Dermis microvascular lymphatic vessel endothelial cell (primary cell): Measurements from ENCODE around the gene SPDYA. TPM values are rescaled to one million over a fixed set of nuclear protein-coding genes. Genes with fewer than 3 reads are reported as not detected.

ENCODE experiments used
- DNase-seq, 2 donors: peaks; one replicate each; pipeline versions ENCODE4 v3.0.0 to v3.0.0-alpha.2; 2010; ENCODE audit warnings: low read depth in 2 of 2
- total RNA-seq: library from RNA; depleted of rRNA; stranded (reverse); fragments of >200 nt; gene quantifications from 2 replicates; pipeline ENCODE4 v1.2.1, GENCODE V29; 2014

The SPDYA gene
- total RNA-seq, 1 donor from 2014 or later, result 0.26 TPM

DNA sequence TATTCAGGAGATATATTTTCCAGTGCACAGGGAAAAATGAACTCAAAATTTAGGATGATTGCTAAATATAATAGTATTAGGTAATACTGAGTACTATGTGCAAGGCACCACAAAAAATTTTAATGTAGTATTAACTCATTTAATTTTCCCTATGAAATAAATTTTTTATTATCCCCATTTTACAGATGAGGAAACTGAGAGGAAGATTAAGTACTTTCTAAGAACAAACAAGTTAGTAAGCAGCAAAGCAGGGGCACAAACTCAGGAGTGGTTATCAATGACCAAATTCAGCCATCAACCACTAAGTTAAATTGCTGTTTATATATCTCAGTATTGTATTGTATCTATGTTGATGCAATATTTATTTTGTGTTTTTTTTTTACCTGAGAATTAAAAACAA lies 14.2 kb downstream of the SPDYA start:
- DNase-seq, result no peak

DNA sequence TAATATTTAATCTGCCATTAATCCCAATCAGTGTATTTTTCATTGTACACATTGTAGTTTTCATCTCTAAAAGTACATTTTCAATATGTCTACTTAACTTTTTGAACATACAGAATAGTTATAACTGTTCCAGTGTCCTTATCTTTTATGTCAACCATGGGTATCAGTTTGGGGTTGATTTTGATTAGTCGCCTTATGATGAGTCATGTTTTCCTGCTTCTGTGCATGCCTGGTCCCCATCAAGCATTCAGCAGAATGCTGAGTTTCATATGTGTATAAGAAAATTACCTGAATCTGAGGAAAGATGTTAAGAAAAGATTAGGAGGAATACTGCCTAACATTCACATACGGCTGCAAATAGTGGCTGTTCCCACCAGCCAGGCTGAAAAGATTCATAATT lies 17.7 kb downstream of the SPDYA start:
- DNase-seq, result peak in 1 of 2 donors; percentile 10

DNA sequence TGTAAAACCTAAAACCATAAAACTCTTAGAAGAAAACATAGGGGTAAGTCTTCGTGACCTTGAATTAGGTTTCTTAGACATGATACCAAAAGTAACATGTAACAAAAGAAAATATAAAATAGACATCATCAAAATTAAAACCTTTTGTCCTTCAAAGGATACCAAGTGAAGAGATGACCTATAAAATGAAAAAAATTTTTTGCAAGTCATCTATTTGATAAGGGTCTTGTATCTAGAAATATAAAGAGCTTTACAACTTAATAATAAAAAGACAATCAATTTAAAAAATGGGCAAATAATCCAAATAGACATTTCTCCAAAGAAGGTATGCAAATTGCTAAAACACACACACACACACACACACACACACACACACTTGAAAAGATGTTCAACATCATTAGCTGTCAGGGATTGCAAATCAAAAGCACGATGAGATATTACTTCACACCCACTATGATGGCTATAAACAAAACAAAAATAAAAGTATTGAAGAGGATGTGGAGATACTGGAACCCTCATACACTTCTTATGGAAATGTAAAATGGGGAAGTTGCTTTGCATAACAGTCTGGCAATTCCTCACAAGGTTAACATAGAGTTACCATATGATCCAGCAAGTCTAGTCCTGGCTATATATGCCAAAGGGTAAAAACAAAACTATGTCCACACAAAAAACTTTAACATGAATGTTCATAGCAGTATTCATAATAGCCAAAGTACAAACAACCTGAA lies 23.3 kb downstream of the SPDYA start:
- no peak for DNase-seq

DNA sequence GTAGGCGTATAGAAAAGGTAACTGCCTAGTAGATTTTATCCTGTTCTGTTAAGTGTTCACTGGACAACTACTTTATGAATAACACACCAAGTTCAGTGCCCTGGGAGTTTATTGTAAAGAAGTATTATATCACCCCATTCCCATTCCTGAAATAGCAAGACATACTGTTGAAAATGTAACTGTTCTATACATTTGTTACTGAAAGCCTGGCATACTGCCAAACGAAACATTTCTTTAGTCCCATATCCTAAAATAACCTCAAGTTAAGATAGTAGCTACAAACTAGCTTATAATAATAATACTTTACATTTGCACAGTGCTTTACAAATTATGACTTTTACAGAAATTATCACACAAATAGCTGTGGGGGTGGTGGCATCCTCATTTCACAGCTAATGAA lies 25.1 kb downstream of the SPDYA start:
- DNase-seq, result no peak

DNA sequence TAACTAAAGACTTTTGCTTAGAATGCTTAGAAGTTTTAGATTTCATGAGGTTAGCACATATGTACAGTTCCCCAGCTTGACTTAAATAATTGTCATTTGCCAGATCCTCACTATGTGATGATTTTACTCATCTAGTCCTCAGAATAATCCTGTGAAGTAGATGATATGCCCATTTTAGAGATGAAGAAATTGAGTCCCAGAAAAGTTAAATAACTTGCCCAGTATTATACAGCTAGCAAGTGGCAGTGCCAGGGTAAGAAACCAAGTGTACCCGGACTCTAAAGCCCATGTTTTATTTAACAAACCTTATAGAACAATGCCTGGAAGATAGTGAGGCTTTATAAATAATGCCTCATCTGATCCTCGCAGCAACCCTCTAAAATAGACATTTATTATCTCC lies 28.3 kb downstream of the SPDYA start:
- DNase-seq, result no peak

DNA sequence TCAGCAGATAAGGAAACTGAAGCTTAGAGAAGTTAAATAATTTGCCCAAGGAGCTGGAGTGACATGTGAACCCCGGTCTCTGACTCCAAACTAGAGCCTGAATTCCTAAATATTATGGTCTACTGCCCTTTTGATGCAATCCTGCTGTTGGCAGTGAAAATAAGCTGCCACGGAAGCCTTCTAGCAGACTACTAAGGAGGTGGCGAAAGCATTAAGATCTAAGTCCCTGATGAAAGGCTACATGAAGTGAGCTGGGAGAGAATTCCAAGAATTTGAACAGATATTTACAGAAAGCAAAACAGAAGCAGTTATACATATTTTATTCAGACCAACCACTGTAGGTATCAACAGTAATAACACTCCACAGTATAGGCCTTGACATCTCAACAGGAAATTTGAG lies 31.4 kb downstream of the SPDYA start:
- no peak for DNase-seq

DNA sequence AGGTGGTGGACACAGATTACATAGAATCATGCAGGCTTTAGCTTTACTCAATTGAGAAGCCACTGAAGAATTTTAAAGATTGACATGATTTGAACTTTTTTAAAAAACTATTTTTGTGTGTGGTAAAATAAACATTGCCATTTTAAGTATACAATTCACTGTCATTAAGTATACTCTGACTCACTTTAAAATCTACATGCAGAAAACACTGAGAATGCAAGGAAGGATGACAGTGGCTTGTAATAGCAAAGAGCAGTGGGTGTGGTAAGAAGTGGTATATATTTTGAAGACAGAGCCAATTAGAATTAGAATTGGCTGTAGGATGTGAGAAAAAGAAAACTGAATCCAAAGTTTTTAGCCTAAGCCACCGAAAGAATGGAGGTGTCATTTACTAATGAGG lies 44.6 kb downstream of the SPDYA start:
- no peak for DNase-seq

DNA sequence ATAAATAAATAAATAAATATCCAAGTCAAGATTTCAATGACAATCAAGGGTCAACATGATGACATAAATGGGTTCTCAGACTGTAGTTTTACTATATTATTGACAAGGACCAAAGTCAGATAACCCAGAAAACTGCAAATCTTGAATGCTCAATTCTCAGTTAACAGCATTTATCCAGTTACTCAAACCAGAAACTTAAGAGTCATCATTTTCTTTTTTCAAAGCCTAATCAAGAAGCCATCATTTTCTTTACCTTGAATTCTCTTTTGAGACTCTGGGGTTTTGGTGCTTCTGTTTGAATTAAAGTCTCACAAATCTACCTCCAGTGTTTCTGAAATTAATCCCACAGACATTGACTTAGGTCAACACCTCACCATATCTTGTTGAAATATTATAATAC lies 45.3 kb downstream of the SPDYA start:
- DNase-seq, result no peak

DNA sequence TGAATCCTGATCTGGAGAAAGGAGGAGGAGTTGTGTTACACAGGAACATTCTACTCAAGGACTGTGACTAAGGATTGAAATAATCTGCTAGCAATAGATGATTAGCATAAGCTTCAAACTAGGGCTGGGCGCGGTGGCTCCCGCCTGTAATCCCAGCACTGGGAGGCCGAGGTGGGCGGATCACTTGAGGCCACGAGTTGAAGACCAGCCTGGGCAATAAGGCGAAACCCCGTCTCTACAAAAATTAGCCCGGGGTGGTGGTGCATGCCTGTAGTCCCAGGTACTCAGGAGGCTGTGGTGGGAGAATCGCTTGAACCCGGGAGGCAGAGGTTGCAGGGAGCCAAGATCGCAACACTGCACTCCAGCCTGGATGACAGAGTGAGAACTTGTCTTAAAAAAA lies 58.0 kb downstream of the SPDYA start:
- no peak for DNase-seq

DNA sequence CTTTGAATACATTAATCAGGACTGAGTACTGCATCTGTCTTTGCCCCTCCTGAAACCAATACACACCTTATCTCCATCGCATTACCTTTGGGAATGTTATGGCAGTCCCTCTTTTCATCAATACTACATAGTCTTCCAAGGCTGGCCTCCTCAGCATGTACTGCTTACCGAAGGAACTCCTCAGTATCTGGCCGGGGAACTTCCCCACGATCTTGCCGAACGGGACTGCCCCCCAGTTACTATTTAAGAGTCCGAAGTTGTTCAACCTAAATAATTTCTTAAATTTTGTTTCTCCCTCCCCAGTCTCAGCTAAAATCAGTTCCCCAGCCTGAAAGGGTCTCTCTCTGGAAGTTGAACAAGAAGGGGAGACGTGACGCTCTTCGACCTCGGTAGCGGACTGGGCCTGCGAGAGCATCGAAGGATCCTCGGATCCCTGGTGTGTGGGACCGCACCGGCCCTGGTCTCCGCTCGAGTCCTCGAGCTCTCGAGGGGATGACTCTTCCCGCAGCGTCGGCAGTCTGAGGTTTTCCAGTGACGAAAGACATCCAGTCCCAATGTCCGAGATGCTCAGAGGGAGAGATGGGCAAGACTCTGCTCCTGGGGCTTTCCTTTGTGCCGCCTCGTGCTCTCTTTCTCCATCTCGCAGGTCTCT lies 59.0 kb downstream of the SPDYA start:
- DNase-seq, result peak in 1 of 2 donors; percentile 2

DNA sequence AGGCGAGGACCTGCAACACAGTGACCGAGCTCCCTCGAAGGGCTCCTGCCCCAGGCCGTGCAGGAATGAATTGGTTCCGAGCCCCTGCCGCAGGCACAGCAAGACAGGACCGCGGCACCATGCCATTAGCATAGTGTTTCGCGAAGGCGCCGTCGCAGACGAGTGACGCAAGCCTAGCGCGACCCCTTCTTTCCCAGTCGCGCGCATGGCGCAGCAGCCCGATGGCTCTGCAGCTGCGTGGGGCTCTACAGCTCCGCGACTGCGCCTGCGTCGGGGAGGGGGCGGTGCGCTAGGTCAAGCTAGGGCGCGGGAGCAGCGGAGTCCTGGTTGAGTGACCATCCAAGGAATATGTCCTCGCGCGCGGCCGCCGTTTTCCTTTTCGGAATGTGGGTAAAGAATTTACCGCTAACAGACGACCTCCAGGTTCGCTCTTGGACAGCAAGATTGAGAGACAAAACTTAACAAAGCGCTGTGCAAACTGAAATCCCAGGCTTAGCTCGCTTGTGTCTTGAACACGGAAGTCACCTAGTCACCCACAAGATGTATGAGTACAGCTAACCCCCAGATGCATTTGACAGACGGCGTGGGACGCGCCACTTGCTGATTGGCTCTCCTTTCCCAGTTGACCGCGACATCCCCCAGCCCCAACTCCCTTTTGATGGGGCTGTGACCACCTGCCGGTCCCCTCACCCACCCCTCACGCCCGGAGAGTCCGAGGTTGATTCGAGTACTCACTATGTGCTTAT lies 59.7 kb downstream of the SPDYA start, which contains the start of gene TRMT61B:
Gene TRMT61B (minus strand): TSS at position 164 of the 746 bp plus-strand sequence. CDS start 32 bp downstream, at position 132.
- peak; percentile 91 to 97 for DNase-seq

DNA sequence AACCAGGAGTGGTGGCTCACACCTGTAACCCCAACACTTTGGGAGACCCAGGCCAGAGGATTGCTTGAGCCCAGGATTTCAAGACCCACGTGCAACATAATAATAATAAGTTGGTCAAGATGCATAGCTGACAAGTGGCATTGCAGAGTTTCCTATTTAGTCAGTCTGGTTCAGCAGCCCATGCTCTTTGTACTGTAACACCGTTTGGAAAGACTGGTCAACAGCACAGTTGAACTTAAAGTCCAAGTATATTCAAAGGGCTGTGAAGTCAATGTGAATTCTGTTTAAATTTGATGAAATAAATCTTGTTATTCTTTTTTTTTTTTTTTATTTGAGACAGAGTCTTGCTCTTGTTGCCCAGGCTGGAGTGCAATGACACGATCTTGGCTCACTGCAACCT lies 61.0 kb downstream of the SPDYA start:
- DNase-seq, result no peak

DNA sequence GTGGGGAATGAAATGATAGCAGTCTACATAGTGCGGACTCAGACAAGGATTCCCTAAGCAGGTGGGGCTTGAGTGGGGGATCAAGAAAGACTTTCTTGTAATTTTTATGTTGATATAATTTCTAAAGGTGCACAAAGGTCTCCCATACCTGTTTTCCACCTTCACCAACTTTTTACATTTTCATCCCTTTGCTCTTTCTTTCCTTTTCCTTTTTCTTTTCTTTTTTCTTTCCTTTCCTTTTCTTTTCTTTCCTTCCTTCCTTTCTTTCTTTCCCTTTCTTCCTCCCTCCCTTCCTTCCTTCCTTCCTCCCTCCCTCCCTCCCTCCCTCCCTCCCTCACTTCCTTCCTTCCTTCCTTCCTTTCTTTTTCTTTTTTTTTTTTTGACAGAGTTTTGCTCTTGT lies 69.6 kb downstream of the SPDYA start:
- DNase-seq, result no peak

DNA sequence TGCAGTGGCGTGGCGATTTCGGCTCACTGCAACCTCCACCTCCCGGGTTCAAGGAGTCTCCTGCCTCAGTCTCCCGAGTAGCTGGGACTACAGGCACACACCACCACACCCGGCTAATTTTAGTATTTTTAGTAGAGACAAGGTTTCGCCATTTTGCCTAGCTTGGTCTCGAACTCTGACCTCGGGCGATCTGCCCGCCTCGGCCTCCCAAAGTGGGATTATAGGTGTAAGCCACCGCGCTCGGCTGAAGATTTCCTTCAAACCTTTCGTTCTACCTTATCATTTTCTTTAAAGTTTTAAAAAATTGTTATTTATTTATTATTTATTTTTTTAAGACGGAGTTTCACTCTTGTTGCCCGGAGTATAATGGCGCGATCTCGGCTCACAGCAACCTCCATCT lies 82.9 kb downstream of the SPDYA start:
- DNase-seq, result no peak

DNA sequence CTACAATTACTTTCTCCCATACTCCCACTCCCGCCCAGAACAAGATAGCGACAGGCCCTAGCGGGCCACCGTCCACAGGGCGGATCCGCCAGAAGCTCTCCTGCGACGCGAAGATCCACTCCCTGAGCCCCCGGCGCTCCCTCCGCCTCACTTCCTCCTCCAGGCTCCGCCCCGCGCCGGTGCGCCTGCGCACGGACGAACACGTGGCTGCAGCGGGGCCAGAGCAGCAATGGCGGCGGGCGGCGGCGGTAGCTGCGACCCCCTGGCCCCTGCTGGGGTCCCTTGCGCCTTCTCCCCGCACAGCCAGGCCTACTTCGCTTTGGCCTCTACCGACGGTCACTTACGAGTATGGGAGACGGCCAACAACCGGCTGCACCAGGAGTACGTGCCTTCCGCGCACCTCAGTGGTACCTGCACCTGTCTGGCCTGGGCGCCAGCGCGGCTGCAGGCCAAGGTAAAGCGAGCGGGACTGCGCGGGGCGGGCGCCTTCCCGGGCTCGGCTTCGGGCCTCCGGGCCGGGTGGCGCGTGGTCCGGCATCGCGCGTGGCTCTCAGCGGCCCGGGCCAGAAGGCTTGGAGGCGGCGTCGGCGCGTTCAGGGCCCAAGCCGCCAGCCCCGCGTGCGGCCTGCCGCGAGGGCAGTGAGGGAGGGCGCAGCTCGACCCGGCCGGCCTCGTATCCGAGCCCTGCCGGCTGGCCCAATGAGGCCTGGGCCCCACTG lies 84.0 kb downstream of the SPDYA start, which contains the start of gene WDR43:
Gene WDR43 (plus strand): TSS at position 198 of the 719 bp plus-strand sequence. CDS start 32 bp downstream, at position 230.
- DNase-seq, result peak; percentile 98 to 99

DNA sequence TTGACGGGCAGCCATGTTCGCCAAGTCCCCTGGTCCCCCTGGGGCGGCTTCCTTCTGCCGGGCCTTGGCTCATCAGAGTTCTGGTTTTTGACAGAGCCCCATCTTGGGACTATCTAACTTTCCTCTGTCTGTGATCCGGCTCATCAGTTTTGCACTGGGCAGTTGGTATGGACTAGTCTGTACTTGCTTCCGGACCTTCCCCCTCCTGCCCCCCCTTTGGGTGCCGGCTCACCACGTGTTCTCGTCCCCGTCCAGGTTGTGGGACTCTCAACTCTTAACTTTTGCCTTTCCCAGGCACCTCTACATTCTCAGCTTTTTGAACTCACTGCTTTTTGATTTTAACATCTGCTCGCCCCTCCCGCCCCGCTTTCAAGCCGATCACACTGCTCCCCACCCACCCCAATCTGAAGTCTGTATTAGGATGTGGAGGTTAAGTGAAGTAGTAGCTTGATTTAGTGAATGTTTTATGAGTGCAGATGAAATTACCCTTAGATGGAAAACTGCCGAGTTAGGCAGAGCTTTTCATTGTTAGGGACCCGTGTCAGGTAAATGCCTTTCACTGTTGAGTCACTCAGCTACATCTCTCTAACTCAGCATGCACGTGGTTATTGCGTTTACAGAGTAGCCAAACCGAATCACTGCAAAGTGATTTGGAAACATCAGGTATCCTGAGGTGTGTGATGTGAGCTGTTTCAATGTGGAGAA lies 84.7 kb downstream of the SPDYA start:
- peak; percentile 29 to 68 for DNase-seq

DNA sequence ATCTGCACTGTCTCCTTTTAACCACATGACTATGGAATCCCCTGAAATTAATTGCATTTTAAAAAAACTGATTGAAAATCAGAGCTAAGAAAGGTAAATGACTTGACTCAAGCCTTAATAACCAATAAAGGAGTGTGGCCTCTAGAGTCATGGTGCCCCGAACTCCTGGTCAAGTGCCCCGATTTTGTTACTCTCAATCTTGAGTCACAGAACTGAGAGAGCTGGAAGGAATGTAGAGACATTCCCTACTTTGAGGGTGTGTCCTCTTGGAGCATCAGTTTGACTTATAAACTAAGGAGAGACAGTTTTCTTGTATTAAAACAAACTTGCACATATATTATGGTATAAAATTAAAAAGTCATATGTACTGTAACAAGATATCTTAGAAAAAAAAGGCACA lies 86.3 kb downstream of the SPDYA start:
- DNase-seq, result no peak

DNA sequence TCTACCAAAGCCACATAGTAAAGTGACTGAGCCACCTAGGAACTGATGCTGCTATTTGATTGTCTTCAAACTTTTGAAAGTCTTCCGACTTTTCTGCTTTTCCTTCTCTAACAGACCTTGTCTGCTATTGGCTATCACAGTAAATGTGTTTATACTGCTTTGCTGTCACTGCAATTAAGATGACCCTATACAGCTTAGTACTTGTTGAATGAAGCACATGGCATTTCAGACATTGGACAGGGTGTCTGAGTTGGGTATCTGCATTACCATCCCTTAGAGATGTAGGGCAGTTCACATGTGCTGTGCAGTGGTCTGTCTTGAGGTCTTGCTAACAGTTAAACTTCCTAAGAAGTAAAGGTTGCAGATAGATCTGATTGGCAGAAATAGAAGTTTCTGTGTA lies 87.4 kb downstream of the SPDYA start:
- DNase-seq, result no peak
